ENCODE data around the gene TUBB2A. TPM values are rescaled to one million over a fixed set of nuclear protein-coding genes. Genes with fewer than 3 reads are reported as not detected.
A peak's percentile ranks its signal among the peaks of the same experiment; 100 is the strongest.

TUBB2A gene
- total and polyA plus RNA-seq, 2 of the 13 experiments (the other 11 are each of a cell fraction or from before 2014, with no cell fraction given), result 35.3 to 106 TPM

DNA sequence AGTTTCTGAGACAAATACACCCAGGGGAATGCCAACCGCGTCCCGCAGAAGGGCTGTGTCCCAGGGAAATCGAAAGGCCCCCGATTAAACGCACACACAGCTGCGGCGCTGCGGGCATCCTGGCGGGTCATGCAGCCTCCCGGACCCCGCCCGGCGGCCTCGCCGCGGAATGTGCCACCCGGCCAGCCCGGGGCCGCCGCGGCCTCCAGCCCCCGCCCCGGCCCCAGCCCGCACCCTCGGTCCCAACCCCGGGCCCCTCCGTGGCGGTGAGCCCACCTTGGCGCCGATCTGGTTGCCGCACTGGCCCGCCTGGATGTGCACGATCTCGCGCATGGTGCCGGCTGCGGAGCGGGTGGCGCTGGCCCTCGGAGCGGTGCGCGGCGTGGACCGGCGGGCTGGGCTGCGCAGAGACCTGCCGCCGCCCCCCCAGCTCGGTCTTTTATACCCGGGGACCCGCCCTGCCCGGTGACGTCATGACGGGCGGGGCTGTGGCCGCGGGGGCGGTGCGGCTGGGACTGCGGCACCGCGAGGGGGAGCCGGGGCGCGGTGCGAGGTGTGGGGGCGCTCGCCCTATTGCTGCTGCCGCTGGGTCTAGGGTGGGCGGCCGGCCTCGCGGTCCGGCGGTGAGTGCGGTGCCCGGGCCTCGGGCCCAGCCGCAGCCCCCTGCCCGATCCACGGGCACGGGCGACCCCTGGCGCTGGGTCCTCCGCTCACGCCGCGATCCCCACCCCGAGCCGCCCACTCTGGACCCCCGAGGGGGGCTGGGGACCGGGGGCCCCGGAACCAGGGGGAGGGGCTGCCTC, at the start of gene TUBB2A (continued):
- peak; percentile 85 for TF ChIP-seq HDAC1 (CRISPR knock-in tag; IDR thresholded peaks at IDR 0.05)
- no peak; the same call in 1 of the 2 replicates for TF ChIP-seq SP2 (CRISPR knock-in tag; IDR thresholded peaks at IDR 0.05)
- peak; percentile 44; the same call in 1 of the 2 replicates for TF ChIP-seq KAT7 (CRISPR knock-in tag; IDR thresholded peaks at IDR 0.05; ENCODE audit: borderline replicate concordance)
- peak; percentile 99 for TF ChIP-seq CREB1 (IDR thresholded peaks at IDR 0.05)
- no peak for TF ChIP-seq CREB1 (CRISPR knock-in tag; IDR thresholded peaks at IDR 0.05)
- TF ChIP-seq, protein P1, sequence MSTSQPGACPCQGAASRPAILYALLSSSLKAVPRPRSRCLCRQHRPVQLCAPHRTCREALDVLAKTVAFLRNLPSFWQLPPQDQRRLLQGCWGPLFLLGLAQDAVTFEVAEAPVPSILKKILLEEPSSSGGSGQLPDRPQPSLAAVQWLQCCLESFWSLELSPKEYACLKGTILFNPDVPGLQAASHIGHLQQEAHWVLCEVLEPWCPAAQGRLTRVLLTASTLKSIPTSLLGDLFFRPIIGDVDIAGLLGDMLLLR (CRISPR knock-in tag; IDR thresholded peaks at IDR 0.05), result peak; percentile 80; the same call in 1 of the 2 replicates
- TF ChIP-seq HNRNPUL1 (IDR thresholded peaks at IDR 0.05; ENCODE audit: low read depth, low read length), result 0 out of 2 replicates have a peak, but pooled peaks have one; percentile 27
- TF ChIP-seq NCOA5 (CRISPR knock-in tag; IDR thresholded peaks at IDR 0.05), result no peak
- TF ChIP-seq, protein P2, sequence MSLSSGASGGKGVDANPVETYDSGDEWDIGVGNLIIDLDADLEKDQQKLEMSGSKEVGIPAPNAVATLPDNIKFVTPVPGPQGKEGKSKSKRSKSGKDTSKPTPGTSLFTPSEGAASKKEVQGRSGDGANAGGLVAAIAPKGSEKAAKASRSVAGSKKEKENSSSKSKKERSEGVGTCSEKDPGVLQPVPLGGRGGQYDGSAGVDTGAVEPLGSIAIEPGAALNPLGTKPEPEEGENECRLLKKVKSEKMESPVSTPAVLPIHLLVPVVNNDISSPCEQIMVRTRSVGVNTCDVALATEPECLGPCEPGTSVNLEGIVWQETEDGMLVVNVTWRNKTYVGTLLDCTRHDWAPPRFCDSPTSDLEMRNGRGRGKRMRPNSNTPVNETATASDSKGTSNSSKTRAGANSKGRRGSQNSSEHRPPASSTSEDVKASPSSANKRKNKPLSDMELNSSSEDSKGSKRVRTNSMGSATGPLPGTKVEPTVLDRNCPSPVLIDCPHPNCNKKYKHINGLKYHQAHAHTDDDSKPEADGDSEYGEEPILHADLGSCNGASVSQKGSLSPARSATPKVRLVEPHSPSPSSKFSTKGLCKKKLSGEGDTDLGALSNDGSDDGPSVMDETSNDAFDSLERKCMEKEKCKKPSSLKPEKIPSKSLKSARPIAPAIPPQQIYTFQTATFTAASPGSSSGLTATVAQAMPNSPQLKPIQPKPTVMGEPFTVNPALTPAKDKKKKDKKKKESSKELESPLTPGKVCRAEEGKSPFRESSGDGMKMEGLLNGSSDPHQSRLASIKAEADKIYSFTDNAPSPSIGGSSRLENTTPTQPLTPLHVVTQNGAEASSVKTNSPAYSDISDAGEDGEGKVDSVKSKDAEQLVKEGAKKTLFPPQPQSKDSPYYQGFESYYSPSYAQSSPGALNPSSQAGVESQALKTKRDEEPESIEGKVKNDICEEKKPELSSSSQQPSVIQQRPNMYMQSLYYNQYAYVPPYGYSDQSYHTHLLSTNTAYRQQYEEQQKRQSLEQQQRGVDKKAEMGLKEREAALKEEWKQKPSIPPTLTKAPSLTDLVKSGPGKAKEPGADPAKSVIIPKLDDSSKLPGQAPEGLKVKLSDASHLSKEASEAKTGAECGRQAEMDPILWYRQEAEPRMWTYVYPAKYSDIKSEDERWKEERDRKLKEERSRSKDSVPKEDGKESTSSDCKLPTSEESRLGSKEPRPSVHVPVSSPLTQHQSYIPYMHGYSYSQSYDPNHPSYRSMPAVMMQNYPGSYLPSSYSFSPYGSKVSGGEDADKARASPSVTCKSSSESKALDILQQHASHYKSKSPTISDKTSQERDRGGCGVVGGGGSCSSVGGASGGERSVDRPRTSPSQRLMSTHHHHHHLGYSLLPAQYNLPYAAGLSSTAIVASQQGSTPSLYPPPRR (CRISPR knock-in tag; IDR thresholded peaks at IDR 0.05; ENCODE audit: borderline replicate concordance), result no peak; the same call in 1 of the 2 replicates
- peak; percentile 12 for TF ChIP-seq ZNF501 (CRISPR knock-in tag; IDR thresholded peaks at IDR 0.05)
- no peak for TF ChIP-seq FIP1L1 (IDR thresholded peaks at IDR 0.05; ENCODE audit: borderline replicate concordance, insufficient read depth, low read depth, low read length)
- no peak for TF ChIP-seq SRSF4 (IDR thresholded peaks at IDR 0.05; ENCODE audit: low read depth, low read length, poor library complexity, severe bottlenecking)
- TF ChIP-seq MYC (CRISPR knock-in tag; IDR thresholded peaks at IDR 0.05; ENCODE audit: borderline replicate concordance), result no peak; the same call in 1 of the 2 replicates
- TF ChIP-seq ZSCAN20 (CRISPR knock-in tag; IDR thresholded peaks at IDR 0.05; ENCODE audit: borderline replicate concordance), result peak; percentile 83; the same call in 1 of the 2 replicates
- TF ChIP-seq, protein P3, sequence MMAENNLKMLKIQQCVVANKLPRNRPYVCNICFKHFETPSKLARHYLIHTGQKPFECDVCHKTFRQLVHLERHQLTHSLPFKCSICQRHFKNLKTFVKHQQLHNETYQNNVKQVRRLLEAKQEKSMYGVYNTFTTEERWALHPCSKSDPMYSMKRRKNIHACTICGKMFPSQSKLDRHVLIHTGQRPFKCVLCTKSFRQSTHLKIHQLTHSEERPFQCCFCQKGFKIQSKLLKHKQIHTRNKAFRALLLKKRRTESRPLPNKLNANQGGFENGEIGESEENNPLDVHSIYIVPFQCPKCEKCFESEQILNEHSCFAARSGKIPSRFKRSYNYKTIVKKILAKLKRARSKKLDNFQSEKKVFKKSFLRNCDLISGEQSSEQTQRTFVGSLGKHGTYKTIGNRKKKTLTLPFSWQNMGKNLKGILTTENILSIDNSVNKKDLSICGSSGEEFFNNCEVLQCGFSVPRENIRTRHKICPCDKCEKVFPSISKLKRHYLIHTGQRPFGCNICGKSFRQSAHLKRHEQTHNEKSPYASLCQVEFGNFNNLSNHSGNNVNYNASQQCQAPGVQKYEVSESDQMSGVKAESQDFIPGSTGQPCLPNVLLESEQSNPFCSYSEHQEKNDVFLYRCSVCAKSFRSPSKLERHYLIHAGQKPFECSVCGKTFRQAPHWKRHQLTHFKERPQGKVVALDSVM (CRISPR knock-in tag; IDR thresholded peaks at IDR 0.05), result peak; percentile 68; the same call in 1 of the 2 replicates
- no peak for TF ChIP-seq NONO (IDR thresholded peaks at IDR 0.05)
- peak; percentile 86; the same call in 1 of the 2 replicates for TF ChIP-seq NONO (CRISPR knock-in tag; conservative IDR thresholded peaks at IDR 0.05)
- TF ChIP-seq THYN1 (CRISPR knock-in tag; IDR thresholded peaks at IDR 0.05; ENCODE audit: borderline replicate concordance, low read depth), result no peak
- TF ChIP-seq ZNF567 (CRISPR knock-in tag; IDR thresholded peaks at IDR 0.05; ENCODE audit: borderline replicate concordance), result peak; percentile 58; the same call in 1 of the 2 replicates
- TF ChIP-seq MXI1 (IDR thresholded peaks at IDR 0.05; ENCODE audit: borderline replicate concordance, low read depth, low read length), result no peak; the same call in 1 of the 3 replicates
- TF ChIP-seq FOXA3 (CRISPR knock-in tag; IDR thresholded peaks at IDR 0.05), result peak; percentile 54; the same call in 1 of the 2 replicates
- peak; percentile 64; the same call in 1 of the 2 replicates for TF ChIP-seq GFI1 (CRISPR knock-in tag; IDR thresholded peaks at IDR 0.05; ENCODE audit: borderline replicate concordance)

Measured in HepG2 (cell line).